ENCODE measurements around the gene ZFYVE21.

The ZFYVE21 gene

DNA sequence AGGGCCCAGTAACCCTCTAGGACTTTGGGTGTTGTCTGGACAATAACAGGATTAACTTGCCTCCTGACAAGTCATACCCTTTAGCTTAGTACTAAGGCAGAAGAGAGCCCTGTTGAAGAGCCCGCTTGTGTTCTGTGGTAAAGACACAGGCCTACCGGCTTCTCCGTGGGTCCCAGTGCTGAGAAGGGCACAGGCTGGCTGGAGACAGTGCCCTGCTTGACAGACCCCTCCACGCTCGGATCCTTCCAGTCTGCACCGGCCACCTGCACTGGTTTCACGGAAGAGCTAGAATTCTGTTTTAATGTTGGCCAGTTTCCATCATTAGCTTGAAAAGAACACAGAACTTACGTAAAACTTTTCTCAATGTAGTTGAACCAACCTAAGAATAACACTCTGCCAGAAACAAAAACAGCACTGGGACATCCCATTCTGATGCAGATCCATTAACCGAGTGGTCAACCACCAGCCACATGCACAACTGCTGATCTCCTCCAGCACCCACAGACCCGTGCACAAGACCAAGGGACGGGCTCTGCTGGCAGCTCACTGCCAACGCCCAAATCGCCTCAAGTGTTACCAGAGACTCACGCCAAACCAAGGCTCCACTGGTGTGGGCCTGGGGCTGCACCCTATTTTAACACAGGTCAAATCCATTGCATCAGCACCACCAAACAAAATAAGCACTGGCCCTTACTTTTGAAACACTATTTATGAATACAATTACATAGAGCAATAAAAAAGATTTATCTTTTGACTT is 27.1 kb downstream of the ZFYVE21 start:
- TF ChIP-seq CTCF (conservative IDR thresholded peaks at IDR 0.05; ENCODE audit: low read depth, low read length): no peak
- no peak for DNase-seq (ENCODE audit: low read depth)
- H3K4me3 ChIP-seq (ENCODE audit: low read depth, low read length): no peak overlapping the region

DNA sequence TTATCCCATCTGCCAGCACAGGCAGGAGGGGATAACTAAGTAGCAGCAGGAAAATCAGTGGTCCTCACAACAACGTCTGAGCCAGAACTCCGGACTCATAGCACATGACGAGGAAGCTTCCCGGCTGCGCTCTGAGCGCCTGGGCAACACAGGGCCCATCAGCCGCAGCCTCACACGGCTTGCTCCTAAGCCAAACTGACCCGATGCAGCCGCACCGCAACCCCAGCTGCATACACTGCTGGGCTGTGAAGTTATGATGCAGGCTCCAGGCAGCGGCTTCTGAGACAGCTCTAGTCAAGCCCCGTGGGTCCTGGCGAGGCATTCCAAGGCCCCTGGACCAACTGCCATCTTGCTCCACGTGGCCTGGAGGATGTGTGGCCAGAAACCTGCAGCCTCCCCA is 28.1 kb downstream of the ZFYVE21 start:
- no peak for DNase-seq (ENCODE audit: low read depth)
- no peak overlapping the region for H3K4me3 ChIP-seq (ENCODE audit: low read depth, low read length)
- TF ChIP-seq CTCF (conservative IDR thresholded peaks at IDR 0.05; ENCODE audit: low read depth, low read length): no peak

DNA sequence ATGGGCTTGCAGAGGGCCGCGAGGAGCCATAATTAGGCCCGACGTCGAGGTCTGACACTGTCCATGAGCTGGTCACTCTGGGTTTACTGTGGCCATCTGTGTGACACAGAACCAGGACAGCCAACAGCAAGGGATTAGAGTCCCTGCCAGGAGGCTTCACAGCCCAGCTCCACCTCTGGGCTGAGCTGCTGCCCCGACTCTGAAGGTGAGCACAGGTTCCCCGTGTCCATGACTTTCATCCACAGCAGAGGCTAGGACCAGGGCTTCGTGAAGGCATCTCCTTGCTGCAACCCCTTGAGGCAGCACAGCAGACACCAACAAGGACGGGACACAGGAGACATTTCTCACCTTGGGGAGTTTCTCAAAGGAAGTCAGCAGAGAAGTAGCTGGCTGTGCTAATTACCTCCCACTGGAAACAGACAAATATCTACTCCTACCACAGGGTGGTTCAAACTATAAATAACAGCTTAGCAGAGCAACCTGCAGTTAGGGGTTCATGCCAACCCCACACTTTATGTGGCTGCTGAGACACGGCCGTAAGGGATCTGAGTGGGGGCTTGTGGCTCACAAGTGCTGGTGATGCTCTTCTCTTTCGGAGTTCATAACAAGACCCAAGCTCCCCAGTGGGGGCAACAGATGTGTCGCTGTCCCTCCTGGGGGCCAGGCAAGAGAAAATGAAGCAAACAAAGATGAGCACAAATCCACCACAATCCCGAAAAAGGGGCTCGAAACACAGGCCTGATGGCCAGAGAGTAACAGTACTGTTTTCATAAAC is 29.2 kb downstream of the ZFYVE21 start:
- TF ChIP-seq CTCF (conservative IDR thresholded peaks at IDR 0.05; ENCODE audit: low read depth, low read length): no peak
- H3K4me3 ChIP-seq (ENCODE audit: low read depth, low read length): no peak overlapping the region
- DNase-seq (ENCODE audit: low read depth): no peak

DNA sequence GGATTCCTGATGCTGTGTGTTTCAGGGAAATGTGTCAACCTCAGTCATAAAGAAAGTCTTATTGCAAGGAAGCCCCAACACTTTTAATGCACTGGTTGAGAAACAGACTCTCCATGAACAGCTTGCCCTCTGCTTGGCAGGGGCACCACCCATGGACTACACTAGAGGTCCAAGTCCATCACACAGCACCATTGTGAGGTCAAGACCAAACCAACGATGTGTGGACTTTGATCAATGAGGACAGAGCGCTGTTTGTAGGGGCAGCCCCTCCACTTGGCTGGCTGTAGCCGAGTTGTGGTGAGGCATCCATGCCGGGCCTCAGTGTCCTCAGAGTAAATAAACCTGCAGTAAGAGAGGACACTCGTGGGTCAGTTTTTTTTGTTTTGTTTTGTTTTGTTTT is 29.8 kb downstream of the ZFYVE21 start:
- no peak overlapping the region for H3K4me3 ChIP-seq (ENCODE audit: low read depth, low read length)
- no peak for TF ChIP-seq CTCF (conservative IDR thresholded peaks at IDR 0.05; ENCODE audit: low read depth, low read length)
- DNase-seq (ENCODE audit: low read depth): no peak

- peak; percentile 29 for DNase-seq (ENCODE audit: low read depth)
- no peak overlapping the region for H3K4me3 ChIP-seq (ENCODE audit: low read depth, low read length)
- TF ChIP-seq CTCF (conservative IDR thresholded peaks at IDR 0.05; ENCODE audit: low read depth, low read length): no peak
Measured at GRCh38 chr14:103746701-103747100, 31.1 kb downstream of the ZFYVE21 start.

DNA sequence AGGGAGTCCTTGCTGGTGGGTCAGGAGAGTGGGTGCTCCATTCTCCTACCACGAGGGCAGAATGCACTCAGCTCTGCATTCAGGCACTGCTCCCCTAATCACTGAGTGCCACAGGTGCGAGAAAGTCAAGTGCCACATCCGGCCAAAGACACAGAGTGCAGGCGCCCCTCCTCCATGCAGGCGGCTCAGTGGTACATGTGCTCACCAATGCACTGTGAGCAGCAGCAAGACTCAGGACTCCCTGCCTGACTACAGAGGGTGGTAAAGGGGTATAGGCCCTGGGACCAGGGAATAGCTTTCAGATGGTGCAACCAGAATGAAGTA is 32.9 kb downstream of the ZFYVE21 start:
- no peak overlapping the region for H3K4me3 ChIP-seq (ENCODE audit: low read depth, low read length)
- no peak for DNase-seq (ENCODE audit: low read depth)
- TF ChIP-seq CTCF (conservative IDR thresholded peaks at IDR 0.05; ENCODE audit: low read depth, low read length): no peak

DNA sequence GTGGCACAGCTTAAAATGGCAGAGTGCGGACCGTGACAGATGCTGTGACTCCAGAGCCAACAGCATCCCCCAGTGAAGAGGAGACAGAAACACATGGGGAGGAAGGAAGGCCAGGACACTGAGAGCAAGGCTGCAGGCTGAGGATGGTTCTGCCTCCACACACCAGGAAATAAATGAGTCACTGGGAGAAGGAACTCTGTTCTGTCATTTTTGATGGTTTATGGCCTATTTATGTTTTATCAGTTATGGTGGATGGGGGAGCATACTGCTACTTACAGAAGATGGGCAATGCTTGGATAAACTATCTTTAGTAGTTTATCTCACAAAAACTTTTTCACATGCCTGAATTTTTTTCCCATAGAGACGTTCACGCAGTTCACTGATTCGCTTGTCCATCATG is 33.8 kb downstream of the ZFYVE21 start:
- TF ChIP-seq CTCF (conservative IDR thresholded peaks at IDR 0.05; ENCODE audit: low read depth, low read length): no peak
- DNase-seq (ENCODE audit: low read depth): no peak
- H3K4me3 ChIP-seq (ENCODE audit: low read depth, low read length): no peak overlapping the region

Data from choroid plexus epithelial cell (primary cell).